Measurements from ENCODE around the gene PROC.
"Not testable (repeated sequence)": the region's sequence is repeated elsewhere in the genome, so short reads cannot be mapped to it uniquely, and the experiment has no call there.

Gene PROC

GRCh38 chr2:127429291-127429690 is 11.1 kb downstream of the PROC start:
- DNase-seq = no peak

GRCh38 chr2:127429844-127430425 is 11.7 kb downstream of the PROC start:
- no peak for DNase-seq

GRCh38 chr2:127431408-127432023 is 13.3 kb downstream of the PROC start:
- DNase-seq = no peak

DNA sequence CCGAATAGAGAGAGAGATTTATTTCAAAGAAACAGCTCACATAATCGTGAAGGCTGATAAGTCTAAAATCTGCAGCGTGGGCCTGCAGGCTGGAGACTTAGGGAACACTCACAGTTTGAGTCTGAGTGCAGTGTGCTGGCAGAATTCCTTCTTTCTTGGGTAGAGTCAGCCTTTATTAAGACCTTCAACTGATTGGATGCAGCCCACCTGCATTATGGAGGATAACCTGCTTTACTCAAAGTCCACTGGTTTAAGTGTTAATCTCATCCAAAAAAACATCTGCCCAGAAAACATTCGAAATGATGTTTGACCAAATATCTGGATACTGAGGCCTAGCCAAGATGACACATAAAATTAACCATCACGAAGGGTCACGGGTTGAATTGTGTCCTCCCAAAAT is 16.3 kb downstream of the PROC start:
- DNase-seq = no peak

GRCh38 chr2:127437056-127437455 is 18.8 kb downstream of the PROC start:
- DNase-seq = no peak

- DNase-seq = no peak
Observed at GRCh38 chr2:127437781-127438726, 19.8 kb downstream of the PROC start.

DNA sequence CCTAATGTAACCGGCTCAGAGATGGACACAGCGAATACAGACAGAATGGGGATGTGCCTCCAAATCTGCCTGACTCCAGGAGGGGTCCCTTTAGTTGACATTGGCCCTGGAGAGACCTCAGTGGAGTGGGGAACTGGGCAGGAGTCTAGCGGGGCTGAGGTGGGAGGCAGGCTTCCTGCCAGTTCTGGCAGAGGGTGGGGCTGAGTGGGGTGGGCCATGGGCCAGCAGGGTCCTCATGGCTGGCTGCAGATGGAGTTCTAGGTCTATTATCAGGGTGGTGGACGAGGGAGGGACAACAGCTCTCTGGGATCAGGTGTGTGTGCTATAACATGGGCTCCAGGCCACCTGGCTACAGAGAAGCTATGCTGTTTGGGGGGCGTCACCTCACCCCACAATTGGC is 21.1 kb downstream of the PROC start:
- no peak for DNase-seq

GRCh38 chr2:127448526-127448925 is 30.3 kb downstream of the PROC start:
- DNase-seq = no peak

- DNase-seq = no peak
Observed at GRCh38 chr2:127449414-127449813, 31.2 kb downstream of the PROC start.

- no peak for DNase-seq
Observed at GRCh38 chr2:127449898-127450297, 31.7 kb downstream of the PROC start.

DNA sequence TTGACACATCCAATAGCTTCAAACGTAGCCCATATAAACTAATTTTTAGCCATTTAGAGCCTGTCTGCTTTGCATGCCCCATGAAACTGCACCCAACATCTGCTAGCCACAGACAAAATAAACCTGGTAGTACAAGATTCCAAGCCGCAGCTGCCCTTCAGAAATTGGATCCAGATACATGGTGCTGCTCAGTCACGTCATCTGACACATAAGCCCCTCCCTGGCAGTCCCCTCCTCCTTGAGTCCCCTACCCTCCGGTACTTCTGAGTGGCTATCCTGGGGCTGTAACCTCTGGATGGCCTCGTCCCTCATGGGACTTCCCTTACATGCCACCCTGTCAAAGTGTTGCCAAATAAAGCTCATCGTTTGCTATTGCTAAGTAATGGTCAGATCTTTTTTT is 33.8 kb downstream of the PROC start:
- no peak for DNase-seq

- not testable (repeated sequence) for DNase-seq
Observed at GRCh38 chr2:127452423-127452822, 34.2 kb downstream of the PROC start.

GRCh38 chr2:127453013-127453391 is 34.8 kb downstream of the PROC start:
- no peak for DNase-seq

DNA sequence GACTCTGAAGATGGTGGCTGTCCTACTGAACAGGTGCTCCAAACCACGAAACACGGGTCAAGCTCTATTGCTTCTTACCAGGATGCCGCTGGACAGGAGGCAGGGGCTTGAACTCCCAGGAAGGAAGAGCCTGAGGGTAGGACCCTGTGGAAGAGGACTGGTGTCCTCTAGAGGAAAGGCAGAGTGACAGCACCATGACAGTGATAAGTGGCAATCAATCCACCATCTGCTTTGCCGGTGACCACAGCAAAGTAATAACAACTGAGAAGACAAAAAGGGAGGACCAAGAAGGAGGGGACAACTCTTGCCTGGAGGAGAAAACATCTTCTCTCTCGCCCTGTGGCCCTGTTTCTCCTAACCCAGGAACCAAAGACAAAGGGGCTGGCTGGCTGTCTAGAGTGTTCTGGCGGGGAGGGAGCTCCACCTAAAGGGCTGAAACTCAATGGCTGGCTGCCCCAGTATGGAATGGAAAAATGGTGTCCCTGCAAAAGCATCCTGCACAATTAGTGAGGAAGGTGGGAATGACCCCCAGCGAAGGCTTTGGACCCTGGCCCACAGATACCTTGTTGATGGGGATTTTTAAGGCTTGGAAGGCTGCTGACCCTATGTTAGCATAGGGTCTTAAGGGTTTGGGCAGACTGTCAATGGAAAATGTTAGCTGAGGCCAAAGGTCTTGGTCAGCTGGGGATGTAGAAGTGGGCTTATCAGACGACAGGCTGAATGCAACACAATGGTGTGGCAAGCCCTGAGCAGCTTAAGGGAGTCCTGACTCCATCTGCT is 35.4 kb downstream of the PROC start:
- DNase-seq = no peak

- DNase-seq = peak; percentile 39
Observed at GRCh38 chr2:127454595-127455565, 36.7 kb downstream of the PROC start.

DNA sequence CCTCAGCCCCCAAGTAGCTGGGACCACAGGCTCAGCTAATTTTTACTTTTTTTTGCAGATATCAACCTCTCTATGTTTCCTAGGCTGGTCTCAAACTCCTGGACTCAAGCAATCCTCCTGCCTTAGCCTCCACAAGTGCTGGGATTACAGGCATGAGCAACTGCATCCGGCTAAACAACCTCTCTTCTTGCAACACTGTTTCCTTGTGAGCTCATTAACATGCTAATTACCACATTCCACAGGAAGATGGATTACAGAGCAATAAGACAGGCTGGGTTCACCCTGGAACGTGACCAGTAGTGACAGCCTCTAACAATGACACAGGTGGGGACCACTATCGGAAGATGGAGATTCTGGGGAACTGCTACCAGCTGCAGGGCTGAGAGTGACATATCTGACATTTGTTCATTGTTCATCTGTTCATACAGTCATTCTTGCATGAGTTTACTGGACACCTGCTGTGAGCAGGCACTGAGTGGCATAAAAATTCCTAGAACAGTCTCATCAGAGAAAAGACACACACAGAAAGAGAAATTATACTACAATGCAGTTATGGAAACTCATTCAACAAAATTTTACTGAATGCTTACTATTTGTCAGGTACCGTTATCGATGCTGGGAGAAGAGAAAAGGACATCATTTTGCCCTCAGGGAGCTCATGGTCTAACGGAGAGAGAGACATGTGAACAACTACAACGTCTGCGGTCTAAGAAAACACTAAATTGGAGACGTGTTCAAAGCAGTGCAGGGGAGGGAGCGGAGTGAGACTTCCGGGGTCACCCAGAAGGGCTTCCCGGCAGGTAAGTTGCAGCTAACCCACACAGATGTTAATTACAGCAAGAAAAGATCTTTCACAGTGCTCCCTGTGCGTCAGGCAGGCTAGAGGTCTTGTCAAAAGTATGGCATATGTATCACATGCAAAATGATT is 37.6 kb downstream of the PROC start:
- DNase-seq = peak; percentile 63

GRCh38 chr2:127456960-127457359 is 38.7 kb downstream of the PROC start:
- DNase-seq = no peak

- DNase-seq = no peak
Observed at GRCh38 chr2:127462461-127462860, 44.2 kb downstream of the PROC start.

DNA sequence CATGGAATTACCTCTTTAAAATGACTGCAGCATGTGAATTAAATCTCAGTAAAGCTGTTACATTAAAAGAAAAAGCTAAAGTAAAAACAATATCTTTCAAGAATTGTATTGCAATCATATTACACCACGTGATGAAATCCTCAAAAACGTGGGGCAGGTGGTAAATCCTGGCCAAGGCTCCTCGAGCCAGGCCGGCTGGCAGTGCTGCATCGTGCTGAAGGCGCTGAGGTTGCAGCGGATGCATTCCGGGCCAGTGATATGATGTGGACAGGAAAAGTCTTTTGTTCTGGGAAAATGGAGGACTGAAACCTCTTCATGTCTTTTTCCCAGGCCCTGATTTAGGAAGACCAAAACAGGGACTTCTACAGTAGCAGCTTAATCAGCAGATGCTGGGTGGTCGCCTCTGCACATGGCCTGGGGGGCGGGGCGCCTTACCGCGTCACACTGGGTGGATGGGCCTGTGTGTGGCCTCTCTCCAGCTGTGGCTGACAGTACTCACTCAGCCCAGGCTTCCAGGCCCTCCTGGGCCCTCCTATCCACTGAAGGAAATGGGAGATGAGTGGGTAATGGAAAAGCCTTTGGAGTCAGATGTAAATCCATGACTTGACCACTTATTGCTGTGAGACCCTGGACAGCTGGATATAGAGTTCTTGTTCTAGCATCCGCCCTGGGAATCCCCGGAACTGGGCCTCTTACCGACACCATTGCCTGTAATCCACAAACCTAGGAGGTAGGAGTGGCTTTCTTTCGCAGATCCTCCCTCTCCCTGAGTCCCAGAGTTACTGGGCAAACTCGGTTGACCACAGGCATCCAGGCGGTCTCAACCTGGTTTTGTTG is 45.1 kb downstream of the PROC start:
- peak; percentile 86 for DNase-seq
